HG03575 (cell line): ENCODE measurements around the gene WASHC2A.
A peak's percentile ranks its signal among the peaks of the same experiment; 100 is the strongest.
"Not testable (repeated sequence)": the region's sequence is repeated elsewhere in the genome, so short reads cannot be mapped to it uniquely, and the experiment has no call there.

Source experiments
- ATAC-seq: cut with Tn5 transposase; IDR thresholded peaks from one replicate; pipeline ENCODE4 v1.9.1; 2021; ENCODE audit not compliant: unreplicated experiment, insufficient number of reproducible peaks, low FRiP score; ENCODE audit errors: extremely low read depth

The WASHC2A gene

GRCh38 chr10:50067546-50068351 lies at the start of gene WASHC2A:
TSS of gene WASHC2A (plus strand) at chr10:50067954. CDS start at chr10:50068006, 52 bp downstream.
- peak; percentile 81 for ATAC-seq

DNA sequence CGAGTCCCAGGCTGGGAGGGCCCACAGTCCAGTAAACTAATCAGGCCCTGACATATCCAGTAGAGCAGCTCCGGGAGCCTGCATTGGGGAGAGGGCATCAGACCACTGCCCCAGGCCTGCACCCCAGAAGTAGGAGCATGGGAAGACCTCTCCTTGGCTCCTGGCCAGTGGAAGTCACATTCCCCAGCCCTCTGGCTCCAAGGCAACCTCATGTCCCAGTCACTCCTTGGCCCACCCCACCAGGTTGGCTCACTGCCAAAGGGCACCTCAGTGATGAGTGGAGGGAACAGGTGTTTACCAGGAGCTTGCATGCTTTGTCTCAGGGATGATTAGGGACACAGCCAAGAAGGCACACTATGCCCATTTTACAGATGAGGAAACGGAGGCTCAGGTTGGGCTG lies 48.5 kb upstream of the WASHC2A start:
- ATAC-seq = not testable (repeated sequence)

DNA sequence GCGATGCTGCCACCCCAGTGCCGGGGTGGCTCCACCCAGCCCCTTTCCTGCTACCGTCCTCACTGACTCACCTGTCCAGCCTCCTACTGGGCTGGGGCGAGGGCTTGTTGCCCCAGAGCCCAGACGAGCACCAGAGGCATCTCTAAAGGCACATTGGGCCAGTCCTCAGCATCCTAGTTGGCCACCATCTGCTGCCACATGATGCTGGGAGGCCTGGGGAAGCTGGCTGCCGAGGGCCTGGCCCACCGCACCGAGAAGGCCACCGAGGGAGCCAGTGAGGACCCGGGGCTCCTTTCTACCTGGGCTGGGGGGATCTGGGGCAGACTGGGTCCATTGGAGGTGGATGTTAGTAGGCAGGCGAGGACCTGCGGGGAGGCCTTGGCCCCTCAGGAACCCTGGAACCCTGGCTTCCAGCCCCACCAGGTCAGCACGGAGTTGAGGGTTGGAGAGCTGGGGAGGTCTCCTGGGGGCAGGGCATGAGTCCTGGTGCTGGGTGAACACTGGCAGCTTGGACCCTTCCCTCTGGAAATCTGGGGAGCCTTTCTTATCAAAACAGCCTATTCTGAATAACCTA lies 47.2 kb upstream of the WASHC2A start:
- ATAC-seq = not testable (repeated sequence)

GRCh38 chr10:50021646-50022045 lies 46.1 kb upstream of the WASHC2A start:
- no peak for ATAC-seq

DNA sequence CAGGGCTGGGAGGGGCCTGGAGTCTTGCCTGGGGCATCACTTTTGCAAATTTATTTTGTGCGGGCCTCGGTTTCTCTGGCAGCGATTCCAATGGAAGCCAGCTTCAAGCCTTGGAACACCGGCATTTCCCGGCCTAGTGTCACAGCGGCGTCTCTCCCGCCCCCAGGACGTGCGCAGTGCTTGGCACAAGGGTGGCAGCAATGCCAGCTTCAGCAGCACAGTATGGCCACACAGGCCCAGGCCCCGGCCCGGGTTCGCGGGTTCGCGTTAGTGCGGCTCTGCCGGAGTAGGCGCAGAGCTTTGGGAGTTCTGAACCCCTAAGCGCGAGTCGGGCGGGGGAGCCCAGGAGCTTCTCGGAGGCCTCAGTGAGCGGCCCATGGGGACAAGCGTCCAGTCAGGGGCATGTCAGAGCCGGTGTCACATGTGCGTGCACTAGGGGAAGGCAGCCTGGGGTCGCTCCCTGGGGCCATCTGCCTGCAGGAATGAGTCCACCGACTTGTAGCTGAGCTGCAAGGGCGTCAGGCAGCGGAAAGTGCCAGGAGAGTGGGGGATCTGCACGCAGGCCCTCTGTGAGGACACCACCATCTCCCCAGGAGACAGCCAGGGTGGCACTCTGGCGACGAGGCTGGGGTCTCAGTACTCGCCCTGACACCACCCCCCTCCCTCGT lies 42.9 kb upstream of the WASHC2A start:
- not testable (repeated sequence) for ATAC-seq

DNA sequence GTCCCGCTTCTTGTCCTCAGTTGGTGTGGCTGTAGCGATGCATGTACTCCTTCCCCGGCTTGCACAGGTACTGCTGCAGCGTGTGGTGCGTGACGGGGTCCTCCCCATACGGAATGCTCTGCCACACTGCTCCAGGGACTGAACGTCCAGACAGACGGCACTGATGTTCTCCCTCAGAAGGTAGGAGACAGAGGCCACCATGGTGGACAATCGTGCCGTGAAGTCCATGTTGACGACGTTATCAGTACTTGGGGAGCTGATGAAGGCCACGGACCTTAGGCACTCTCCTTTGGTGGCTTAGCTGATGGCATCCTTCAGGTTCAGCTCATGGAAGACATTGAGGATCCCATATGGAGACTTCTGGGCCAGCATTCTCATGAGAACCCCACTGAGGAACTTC lies 42.1 kb upstream of the WASHC2A start:
- ATAC-seq = no peak

DNA sequence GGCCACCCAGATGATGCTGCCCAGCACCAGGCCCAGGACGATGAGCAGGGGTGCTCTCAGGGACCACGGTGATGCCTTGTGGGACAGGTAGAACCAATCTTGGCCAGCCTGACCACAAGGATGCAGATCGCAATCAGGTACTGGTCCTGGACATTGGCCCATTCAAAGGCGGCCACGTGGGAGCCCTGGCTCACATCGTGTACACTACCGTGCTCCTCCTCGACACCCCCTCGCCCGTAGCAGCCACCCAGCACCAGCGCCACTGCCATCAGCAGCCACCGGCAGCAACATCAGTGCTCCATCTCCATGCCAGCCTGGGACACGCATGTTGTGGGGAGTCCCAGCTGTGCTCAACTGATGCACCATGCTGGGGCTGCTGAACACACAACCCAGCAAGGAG lies 40.6 kb upstream of the WASHC2A start:
- ATAC-seq = no peak

DNA sequence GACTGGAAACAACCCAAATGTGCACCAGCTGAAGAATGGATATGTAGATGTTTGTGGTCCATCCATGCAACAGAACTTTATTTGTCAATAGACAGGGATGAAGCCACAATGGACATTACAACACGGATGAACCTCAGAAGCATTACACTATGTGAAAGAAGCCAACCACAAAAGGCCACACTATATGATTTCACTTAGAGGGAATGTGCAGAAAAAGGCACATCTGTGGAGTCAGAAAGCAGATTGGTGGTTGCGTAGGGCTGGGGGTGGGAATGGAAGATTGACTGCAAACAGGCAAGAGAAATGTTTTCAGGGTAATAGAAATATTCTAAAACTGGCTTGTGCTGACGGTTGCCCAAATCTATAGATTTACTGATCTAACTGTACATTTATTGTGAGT lies 34.3 kb upstream of the WASHC2A start:
- no peak for ATAC-seq

GRCh38 chr10:50035337-50035736 lies 32.4 kb upstream of the WASHC2A start:
- ATAC-seq = not testable (repeated sequence)

DNA sequence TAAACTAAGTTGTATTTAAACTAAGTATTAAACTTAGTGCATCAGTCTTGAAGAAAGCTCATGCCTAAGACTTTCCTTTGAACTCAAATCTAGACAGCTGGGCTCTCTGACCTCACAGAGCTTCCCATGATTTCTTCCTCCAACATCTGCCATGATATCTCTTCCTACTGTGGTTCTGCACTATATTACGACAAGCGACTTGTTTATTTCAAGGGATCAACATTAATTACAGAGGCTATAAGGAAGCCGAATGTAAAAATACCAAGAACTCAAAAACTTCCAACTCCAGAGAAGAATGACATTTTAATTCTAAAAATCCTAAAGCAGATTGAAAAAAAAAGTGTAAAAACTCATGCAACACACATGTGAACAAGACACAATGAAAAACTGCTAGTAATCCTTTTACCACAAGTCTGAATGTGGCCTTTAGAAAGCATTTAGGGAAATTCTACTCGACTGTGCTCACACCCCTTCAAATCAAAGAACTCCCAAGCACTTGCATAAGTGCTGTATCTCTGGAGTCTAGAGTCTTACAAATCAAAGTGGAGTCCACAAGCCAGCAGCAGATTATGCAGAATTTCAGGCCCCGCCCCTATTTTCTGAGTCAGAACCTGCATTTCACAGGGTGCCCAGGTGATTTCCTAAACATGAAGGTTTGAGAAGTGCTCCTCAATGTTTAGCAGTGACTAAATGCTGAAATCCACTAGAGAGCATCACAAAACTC lies 22.7 kb upstream of the WASHC2A start:
- no peak for ATAC-seq

DNA sequence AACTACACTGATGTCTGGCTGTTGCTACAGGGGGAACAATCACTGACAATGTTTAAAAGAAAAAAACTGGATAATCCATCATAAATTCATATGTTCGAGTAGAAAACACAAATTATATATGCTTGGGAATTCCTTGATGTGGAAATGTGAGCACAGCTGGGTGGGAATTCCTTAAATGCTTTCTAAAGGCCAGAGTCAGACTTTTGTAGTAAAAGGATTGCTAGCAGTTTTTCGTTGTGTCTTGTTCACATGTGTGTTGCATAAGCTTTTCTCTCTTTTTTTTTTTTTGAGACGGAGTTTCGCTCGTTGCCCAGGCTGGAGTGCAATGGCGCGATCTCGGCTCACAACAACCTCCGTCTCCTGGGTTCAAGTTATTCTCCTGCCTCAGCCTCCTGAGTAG lies 21.3 kb upstream of the WASHC2A start:
- ATAC-seq = not testable (repeated sequence)

DNA sequence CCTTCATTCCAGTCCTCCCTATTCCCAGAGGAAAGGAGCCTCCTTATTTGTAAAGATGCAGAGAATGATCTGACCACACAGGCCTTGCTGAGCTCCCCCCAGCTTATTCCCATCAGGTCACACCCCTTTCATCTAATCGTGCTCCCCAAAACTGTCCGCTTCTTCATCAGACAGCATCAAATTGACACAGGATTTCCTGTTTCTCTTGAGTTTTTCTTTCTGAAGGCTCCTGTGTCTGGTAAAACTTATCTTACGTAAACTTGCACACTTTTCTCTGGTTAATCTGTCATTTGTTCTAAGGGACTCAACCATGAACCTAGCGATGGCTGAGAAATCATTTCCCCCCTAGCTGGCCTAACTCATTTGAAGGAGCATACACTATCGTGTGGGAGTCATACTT lies 20.2 kb upstream of the WASHC2A start:
- ATAC-seq = not testable (repeated sequence)

DNA sequence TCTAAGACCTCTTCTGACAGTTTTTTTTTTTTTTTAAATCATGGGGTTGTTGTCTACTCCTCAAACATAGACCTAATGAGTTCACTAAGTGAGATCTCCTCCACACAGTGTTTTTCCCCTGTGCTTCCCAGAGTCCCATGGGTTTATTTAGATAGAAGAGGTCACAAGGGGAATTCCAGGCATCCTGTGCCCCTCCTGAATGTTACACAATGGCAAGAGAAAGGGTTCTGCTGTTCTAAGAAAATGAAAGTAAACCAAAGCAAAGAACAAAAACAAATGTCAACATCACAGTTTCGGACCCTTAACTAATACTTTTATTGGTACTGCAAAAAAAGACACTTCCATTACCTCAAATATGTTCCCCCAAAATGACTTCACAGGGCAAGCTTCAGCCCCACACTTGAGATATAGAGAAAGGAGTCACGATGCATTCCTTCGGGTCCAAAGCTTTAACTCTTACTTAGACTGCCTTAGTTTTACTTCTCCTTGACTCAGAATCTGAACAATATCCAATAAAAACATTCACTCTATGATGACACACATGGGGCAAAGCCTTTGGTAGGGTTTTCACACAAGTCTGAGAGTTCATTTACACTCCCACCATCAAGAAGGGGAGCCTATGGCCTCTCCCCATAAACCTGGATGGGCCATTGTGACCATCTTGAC lies 15.6 kb upstream of the WASHC2A start:
- not testable (repeated sequence) for ATAC-seq

DNA sequence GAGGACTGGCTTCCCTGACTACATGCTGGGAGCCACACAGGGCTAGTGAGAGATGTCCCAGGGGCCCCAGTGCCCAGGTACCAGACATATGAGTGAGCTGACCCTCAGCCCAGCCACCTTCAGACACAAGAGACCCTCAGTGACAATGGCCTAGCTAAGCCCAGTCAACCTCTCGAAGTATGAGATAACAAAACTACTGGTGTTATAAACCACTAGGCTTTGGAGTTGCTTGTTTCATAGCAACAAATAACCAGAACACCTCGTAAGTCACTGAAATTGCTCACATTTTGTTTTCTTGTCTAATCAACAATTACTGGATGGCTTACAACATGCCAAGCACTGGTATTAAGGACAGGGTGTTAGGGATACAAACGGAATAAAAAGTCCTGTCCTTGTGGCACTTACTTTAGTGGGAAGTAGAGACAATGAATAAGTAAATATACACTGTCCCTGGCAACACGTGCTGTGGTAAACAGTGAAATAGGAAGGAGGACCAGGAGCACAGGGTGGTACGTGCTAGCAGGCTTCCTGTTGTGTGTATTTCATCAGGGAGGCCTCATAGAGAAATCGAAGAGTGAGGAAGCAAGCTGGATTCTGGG lies 14.9 kb upstream of the WASHC2A start:
- ATAC-seq = not testable (repeated sequence)

DNA sequence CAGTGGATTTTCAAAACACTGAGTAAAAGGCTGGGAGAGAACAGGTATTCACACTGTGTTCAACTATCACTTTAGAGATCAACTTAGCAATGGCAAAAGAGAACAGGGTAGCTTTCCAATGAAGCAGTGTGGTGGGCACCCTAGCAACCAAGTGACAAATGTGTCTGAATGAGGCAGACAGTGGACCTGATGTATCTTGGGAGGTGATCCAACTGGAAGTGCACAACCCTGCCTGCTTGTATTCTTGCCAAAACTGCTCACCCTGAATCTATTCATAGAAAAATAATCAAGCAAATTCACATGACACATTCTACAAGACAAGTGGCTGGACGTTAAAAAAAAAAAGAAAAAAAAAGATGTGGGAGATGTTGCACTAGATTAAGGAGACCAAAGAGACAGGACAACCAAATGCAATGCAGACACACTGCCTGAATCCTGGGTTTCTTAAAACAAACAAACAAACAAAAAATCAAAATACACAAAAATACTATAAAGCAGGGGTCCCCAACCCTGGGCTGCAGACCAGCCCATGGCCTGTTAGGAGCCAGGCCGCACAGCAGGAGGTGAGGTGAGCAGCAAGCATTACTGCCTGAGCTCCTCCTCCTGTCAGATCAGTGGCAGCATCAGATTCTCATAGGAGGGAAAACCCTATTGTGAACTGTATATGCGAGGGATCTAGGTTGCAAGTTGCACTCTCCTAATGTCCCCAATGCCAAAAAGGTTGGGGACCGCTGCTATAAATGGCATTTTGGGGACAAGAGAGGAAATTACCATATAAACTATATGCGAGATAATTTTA lies 12.1 kb upstream of the WASHC2A start:
- not testable (repeated sequence) for ATAC-seq

- not testable (repeated sequence) for ATAC-seq
Measured at GRCh38 chr10:50056654-50057053, 11.1 kb upstream of the WASHC2A start.

GRCh38 chr10:50058727-50059126 lies 9.0 kb upstream of the WASHC2A start:
- not testable (repeated sequence) for ATAC-seq

DNA sequence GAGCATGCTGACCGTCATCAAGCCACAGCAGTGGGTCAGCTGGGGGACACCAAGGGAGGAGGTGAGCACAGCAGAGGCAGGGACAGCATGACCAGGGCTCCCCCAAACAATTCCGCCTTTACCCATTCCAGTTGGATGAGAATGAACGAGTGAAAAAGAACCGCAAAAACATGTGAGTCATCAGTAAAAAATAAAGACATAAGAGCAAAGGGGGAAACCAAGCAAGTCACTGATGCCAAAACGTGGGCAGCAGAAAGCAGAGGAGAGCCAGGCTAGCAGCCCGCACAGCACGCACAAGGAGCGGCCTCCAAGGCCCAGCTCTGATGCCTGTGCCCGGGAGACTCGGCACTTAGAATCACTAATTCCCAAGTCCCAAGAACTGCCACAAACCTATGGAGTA lies 7.8 kb upstream of the WASHC2A start:
- not testable (repeated sequence) for ATAC-seq
